ENCODE data around the gene ABCD4.

GRCh38 chr14:74281069-74281468 is 21.7 kb downstream of the ABCD4 start:
- TF ChIP-seq, protein P1, sequence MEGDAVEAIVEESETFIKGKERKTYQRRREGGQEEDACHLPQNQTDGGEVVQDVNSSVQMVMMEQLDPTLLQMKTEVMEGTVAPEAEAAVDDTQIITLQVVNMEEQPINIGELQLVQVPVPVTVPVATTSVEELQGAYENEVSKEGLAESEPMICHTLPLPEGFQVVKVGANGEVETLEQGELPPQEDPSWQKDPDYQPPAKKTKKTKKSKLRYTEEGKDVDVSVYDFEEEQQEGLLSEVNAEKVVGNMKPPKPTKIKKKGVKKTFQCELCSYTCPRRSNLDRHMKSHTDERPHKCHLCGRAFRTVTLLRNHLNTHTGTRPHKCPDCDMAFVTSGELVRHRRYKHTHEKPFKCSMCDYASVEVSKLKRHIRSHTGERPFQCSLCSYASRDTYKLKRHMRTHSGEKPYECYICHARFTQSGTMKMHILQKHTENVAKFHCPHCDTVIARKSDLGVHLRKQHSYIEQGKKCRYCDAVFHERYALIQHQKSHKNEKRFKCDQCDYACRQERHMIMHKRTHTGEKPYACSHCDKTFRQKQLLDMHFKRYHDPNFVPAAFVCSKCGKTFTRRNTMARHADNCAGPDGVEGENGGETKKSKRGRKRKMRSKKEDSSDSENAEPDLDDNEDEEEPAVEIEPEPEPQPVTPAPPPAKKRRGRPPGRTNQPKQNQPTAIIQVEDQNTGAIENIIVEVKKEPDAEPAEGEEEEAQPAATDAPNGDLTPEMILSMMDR (IDR thresholded peaks at IDR 0.05) = no peak
- TF ChIP-seq POLR2A (IDR thresholded peaks at IDR 0.05) = no peak
